NCI-H82 (cell line): ENCODE results near the gene ABCA12.
"Not testable (repeated sequence)": the region's sequence is repeated elsewhere in the genome, so short reads cannot be mapped to it uniquely, and the experiment has no call there.

ENCODE experiments used
- DNase-seq: peaks from one replicate; lab custom pipeline; 2025; lab: John Stamatoyannopoulos, UW

ABCA12 gene

GRCh38 chr2:215138479-215138878, at the start of gene ABCA12:
Gene ABCA12, minus strand, starts transcription at chr2:215138626. Its CDS starts 418 bp downstream, at chr2:215138208.
- no peak for DNase-seq

GRCh38 chr2:215188078-215188477, 49.7 kb upstream of the ABCA12 start:
- DNase-seq = no peak

GRCh38 chr2:215186021-215186420, 47.6 kb upstream of the ABCA12 start:
- DNase-seq = no peak

GRCh38 chr2:215178121-215178520, 39.7 kb upstream of the ABCA12 start:
- DNase-seq = no peak

- DNase-seq = no peak
These were observed 33.4 kb upstream of the ABCA12 start for GRCh38 chr2:215171796-215172195.

GRCh38 chr2:215171151-215171550, 32.7 kb upstream of the ABCA12 start:
- DNase-seq = no peak

GRCh38 chr2:215166505-215166904, 28.1 kb upstream of the ABCA12 start:
- DNase-seq = not testable (repeated sequence)

GRCh38 chr2:215163319-215163718, 24.9 kb upstream of the ABCA12 start:
- not testable (repeated sequence) for DNase-seq

- DNase-seq = no peak
These were observed 22.9 kb upstream of the ABCA12 start for GRCh38 chr2:215161301-215161829.

GRCh38 chr2:215160081-215160480, 21.7 kb upstream of the ABCA12 start:
- no peak for DNase-seq

GRCh38 chr2:215156453-215156852, 18.0 kb upstream of the ABCA12 start:
- no peak for DNase-seq

- DNase-seq = no peak
These were observed 11.5 kb upstream of the ABCA12 start for GRCh38 chr2:215149894-215150293.

- no peak for DNase-seq
These were observed 11.1 kb upstream of the ABCA12 start for GRCh38 chr2:215149486-215149885.

GRCh38 chr2:215149060-215149459, 10.6 kb upstream of the ABCA12 start:
- DNase-seq = no peak

GRCh38 chr2:215145611-215146010, 7.2 kb upstream of the ABCA12 start:
- DNase-seq = no peak

- no peak for DNase-seq
These were observed 5.9 kb upstream of the ABCA12 start for GRCh38 chr2:215144106-215144875.

- no peak for DNase-seq
These were observed 5.0 kb upstream of the ABCA12 start for GRCh38 chr2:215143458-215143857.

GRCh38 chr2:215141706-215142105, 3.3 kb upstream of the ABCA12 start:
- no peak for DNase-seq

GRCh38 chr2:215140166-215140707, 1.8 kb upstream of the ABCA12 start:
- DNase-seq = no peak

GRCh38 chr2:215137741-215138340, 585 bp downstream of the ABCA12 start:
- DNase-seq = no peak

GRCh38 chr2:215137329-215137686, 1.1 kb downstream of the ABCA12 start:
- DNase-seq = no peak

GRCh38 chr2:215136669-215137328, 1.6 kb downstream of the ABCA12 start:
- DNase-seq = peak; percentile 63

- DNase-seq = no peak
These were observed 18.0 kb downstream of the ABCA12 start for GRCh38 chr2:215120401-215120800.
